ENCODE measurements around the gene PABPN1L.
"Not testable (repeated sequence)": the region's sequence is repeated elsewhere in the genome, so short reads cannot be mapped to it uniquely, and the experiment has no call there.

Gene PABPN1L

GRCh38 chr16:88900662-88901052 lies 34.2 kb upstream of the PABPN1L start:
- DNase-seq: no peak

GRCh38 chr16:88899901-88900661 lies 33.6 kb upstream of the PABPN1L start:
- no peak for DNase-seq

- no peak for DNase-seq
Observed at GRCh38 chr16:88897696-88898425, 31.4 kb upstream of the PABPN1L start.

GRCh38 chr16:88896238-88897070 lies 30.0 kb upstream of the PABPN1L start:
- DNase-seq: no peak

GRCh38 chr16:88895335-88895734 lies 28.9 kb upstream of the PABPN1L start:
- no peak for DNase-seq

- no peak for DNase-seq
Observed at GRCh38 chr16:88894681-88895300, 28.3 kb upstream of the PABPN1L start.

GRCh38 chr16:88894266-88894665 lies 27.8 kb upstream of the PABPN1L start:
- DNase-seq: not testable (repeated sequence)

- no peak for DNase-seq
Observed at GRCh38 chr16:88893127-88893968, 26.9 kb upstream of the PABPN1L start.

GRCh38 chr16:88892065-88892464 lies 25.6 kb upstream of the PABPN1L start:
- no peak for DNase-seq

GRCh38 chr16:88891083-88891482 lies 24.6 kb upstream of the PABPN1L start:
- no peak for DNase-seq

- DNase-seq: not testable (repeated sequence)
Observed at GRCh38 chr16:88889702-88890352, 23.4 kb upstream of the PABPN1L start.

GRCh38 chr16:88888461-88889387 lies 22.3 kb upstream of the PABPN1L start:
- no peak for DNase-seq

- no peak for DNase-seq
Observed at GRCh38 chr16:88888057-88888456, 21.6 kb upstream of the PABPN1L start.

- DNase-seq: no peak
Observed at GRCh38 chr16:88886845-88887521, 20.5 kb upstream of the PABPN1L start.

- DNase-seq: no peak
Observed at GRCh38 chr16:88886420-88886844, 20.0 kb upstream of the PABPN1L start.

GRCh38 chr16:88885693-88886280 lies 19.3 kb upstream of the PABPN1L start:
- no peak for DNase-seq

GRCh38 chr16:88884569-88885271 lies 18.3 kb upstream of the PABPN1L start:
- DNase-seq: no peak

- no peak for DNase-seq
Observed at GRCh38 chr16:88883946-88884345, 17.5 kb upstream of the PABPN1L start.

Data from CD4-positive, alpha-beta T cell treated with Interleukin-15 for 1 hour (primary cell).